Measurements from ENCODE around the gene LAMC1.

Gene LAMC1

GRCh38 chr1:182998482-182998881 lies 24.7 kb upstream of the LAMC1 start:
- no peak overlapping the region for H3K27ac Mint-ChIP-seq
- no peaks in the 10 kb centered on the region for H3K4me1 Mint-ChIP-seq
- no peaks in the 10 kb centered on the region for H3K27me3 Mint-ChIP-seq (ENCODE audit: low read depth)
- no peaks in the 10 kb centered on the region for H3K9me3 Mint-ChIP-seq
- H3K4me3 Mint-ChIP-seq, result no peak overlapping the region
- H3K36me3 Mint-ChIP-seq (ENCODE audit: low read depth), result no peaks in the 10 kb centered on the region
- TF ChIP-seq, protein P1, sequence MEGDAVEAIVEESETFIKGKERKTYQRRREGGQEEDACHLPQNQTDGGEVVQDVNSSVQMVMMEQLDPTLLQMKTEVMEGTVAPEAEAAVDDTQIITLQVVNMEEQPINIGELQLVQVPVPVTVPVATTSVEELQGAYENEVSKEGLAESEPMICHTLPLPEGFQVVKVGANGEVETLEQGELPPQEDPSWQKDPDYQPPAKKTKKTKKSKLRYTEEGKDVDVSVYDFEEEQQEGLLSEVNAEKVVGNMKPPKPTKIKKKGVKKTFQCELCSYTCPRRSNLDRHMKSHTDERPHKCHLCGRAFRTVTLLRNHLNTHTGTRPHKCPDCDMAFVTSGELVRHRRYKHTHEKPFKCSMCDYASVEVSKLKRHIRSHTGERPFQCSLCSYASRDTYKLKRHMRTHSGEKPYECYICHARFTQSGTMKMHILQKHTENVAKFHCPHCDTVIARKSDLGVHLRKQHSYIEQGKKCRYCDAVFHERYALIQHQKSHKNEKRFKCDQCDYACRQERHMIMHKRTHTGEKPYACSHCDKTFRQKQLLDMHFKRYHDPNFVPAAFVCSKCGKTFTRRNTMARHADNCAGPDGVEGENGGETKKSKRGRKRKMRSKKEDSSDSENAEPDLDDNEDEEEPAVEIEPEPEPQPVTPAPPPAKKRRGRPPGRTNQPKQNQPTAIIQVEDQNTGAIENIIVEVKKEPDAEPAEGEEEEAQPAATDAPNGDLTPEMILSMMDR (IDR thresholded peaks at IDR 0.05; ENCODE audit: unreplicated experiment in 3 of 3), result no peak

DNA sequence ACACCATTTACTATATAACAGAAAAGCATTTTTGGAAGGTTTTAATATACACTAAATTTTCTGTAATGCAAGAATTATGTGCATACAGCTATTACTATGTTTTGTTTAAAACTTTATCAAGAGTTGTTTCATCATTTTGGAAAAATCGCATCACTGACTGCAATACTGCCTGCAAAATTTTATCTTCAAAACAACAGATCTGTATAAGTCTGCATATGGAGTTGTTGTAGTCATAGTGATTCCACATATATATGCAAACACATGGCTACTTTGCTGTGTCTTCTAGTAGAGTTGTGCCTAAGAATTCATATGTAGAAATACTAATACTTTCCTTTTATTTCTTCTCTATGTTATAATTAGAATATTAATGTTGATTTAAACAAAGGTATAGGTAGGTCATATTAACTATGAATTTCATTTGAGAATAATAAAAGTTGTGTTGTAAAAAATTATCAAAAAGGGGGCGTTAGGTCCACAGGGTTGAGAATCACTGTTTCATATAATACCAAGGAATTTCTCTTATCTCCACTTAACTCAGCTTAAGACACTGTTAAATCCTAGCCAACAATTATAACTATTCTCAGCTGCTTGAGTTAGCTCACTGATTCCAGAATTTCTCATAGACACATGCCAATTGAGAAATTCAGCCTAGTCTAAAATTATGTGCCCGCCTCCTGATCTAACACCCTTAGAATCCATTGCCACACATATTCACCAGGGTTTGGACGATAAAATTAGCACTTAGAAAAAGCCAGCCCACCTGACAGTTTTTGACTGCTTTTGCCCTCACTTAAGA lies 22.9 kb upstream of the LAMC1 start:
- Mint-ChIP-seq H3K27ac (no peak overlapping the region), H3K4me1 (no peaks in the 10 kb centered on the region), H3K4me3 (no peak overlapping the region), H3K27me3 (ENCODE audit: low read depth) (no peaks in the 10 kb centered on the region), H3K36me3 (ENCODE audit: low read depth) (no peaks in the 10 kb centered on the region), H3K9me3 (no peaks in the 10 kb centered on the region)
- TF ChIP-seq, protein P1 (IDR thresholded peaks at IDR 0.05; ENCODE audit: unreplicated experiment in 3 of 3), result no peak

DNA sequence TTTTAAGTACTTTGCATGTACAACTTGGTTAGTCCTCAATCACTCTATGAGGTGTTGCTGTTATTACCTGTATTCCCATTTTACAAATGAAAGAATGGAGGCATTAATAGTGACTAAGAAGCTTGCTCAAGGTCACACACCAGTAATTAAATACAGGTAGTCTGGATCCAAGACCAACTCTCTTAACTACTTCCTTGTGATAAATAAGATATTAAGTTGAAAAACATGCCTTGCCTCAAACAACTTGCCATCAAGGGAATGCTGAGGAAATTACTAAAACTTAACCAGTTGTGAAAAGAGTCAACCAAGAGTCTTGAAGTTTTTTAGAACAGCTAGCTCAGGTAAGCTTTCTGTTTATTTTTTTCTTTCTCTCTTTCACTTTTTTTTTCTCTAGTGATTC lies 21.0 kb upstream of the LAMC1 start:
- Mint-ChIP-seq H3K27me3 (ENCODE audit: low read depth) (no peaks in the 10 kb centered on the region), H3K27ac (peak overlapping the region in 1 of 3 experiments; percentile 36), H3K9me3 (peaks cover 3% of the 10 kb centered on the region), H3K4me1 (no peaks in the 10 kb centered on the region), H3K4me3 (no peak overlapping the region), H3K36me3 (ENCODE audit: low read depth) (no peaks in the 10 kb centered on the region)
- TF ChIP-seq, protein P1 (IDR thresholded peaks at IDR 0.05; ENCODE audit: unreplicated experiment in 3 of 3), result no peak

- Mint-ChIP-seq H3K36me3 (ENCODE audit: low read depth) (no peaks in the 10 kb centered on the region), H3K27ac (peak overlapping the region in 2 of 3 experiments; percentile 36 to 61), H3K9me3 (peaks cover 3% of the 10 kb centered on the region), H3K4me1 (no peaks in the 10 kb centered on the region), H3K4me3 (no peak overlapping the region), H3K27me3 (ENCODE audit: low read depth) (no peaks in the 10 kb centered on the region)
- TF ChIP-seq, protein P1 (IDR thresholded peaks at IDR 0.05; ENCODE audit: unreplicated experiment in 3 of 3), result no peak
Observed at GRCh38 chr1:183002797-183003196, 20.4 kb upstream of the LAMC1 start.

GRCh38 chr1:183003203-183003602 lies 20.0 kb upstream of the LAMC1 start:
- TF ChIP-seq, protein P1 (IDR thresholded peaks at IDR 0.05; ENCODE audit: unreplicated experiment in 3 of 3), result no peak
- Mint-ChIP-seq H3K9me3 (peaks cover 3% of the 10 kb centered on the region), H3K4me1 (no peaks in the 10 kb centered on the region), H3K36me3 (ENCODE audit: low read depth) (no peaks in the 10 kb centered on the region), H3K4me3 (no peak overlapping the region), H3K27ac (peak overlapping the region in 1 of 3 experiments; percentile 61), H3K27me3 (ENCODE audit: low read depth) (no peaks in the 10 kb centered on the region)

- H3K4me3 Mint-ChIP-seq, result no peak overlapping the region
- peaks cover 3% of the 10 kb centered on the region for H3K9me3 Mint-ChIP-seq
- no peaks in the 10 kb centered on the region for H3K27me3 Mint-ChIP-seq (ENCODE audit: low read depth)
- H3K27ac Mint-ChIP-seq, result peak overlapping the region in 2 of 3 experiments; percentile 11 to 33
- TF ChIP-seq, protein P1 (IDR thresholded peaks at IDR 0.05; ENCODE audit: unreplicated experiment in 3 of 3), result no peak
- H3K4me1 Mint-ChIP-seq, result no peaks in the 10 kb centered on the region
- no peaks in the 10 kb centered on the region for H3K36me3 Mint-ChIP-seq (ENCODE audit: low read depth)
Observed at GRCh38 chr1:183004141-183004540, 19.1 kb upstream of the LAMC1 start.

Measured in nephron (organoid).